Ishikawa (cell line): ENCODE data around the gene OBSCN.

Experiments
- CEBPB ChIP-seq: IDR thresholded peaks from 2 replicates; pipeline ENCODE4 v1.6.1; 2012
- CREB1 ChIP-seq: IDR thresholded peaks from 2 replicates; pipeline ENCODE4 v1.6.1; 2012; ENCODE audit warnings: low read depth
- EGR1 ChIP-seq: IDR thresholded peaks from 2 replicates; pipeline ENCODE4 v1.6.1; 2012
- EP300 ChIP-seq: IDR thresholded peaks from 2 replicates; pipeline ENCODE4 v1.6.1; 2012; ENCODE audit warnings: borderline replicate concordance
- FOXM1 ChIP-seq: IDR thresholded peaks from 2 replicates; pipeline ENCODE4 v1.6.1; 2012; ENCODE audit warnings: low read depth, borderline replicate concordance
- NFIC ChIP-seq: IDR thresholded peaks from 2 replicates; pipeline ENCODE4 v1.6.1; 2012
- RAD21 ChIP-seq: IDR thresholded peaks from 2 replicates; pipeline ENCODE4 v1.6.1; 2012; ENCODE audit warnings: low read depth
- TAF1 ChIP-seq: IDR thresholded peaks from 2 replicates; pipeline ENCODE4 v1.6.1; 2012; ENCODE audit warnings: low read depth, mild to moderate bottlenecking
- TCF12 ChIP-seq: IDR thresholded peaks from 2 replicates; pipeline ENCODE4 v1.6.1; 2012; ENCODE audit warnings: low read depth
- TEAD4 ChIP-seq: IDR thresholded peaks from 2 replicates; pipeline ENCODE4 v1.6.1; 2012
- YY1 ChIP-seq: IDR thresholded peaks from 2 replicates; pipeline ENCODE4 v1.6.1; 2012; ENCODE audit warnings: low read depth
- ZBTB7A ChIP-seq: IDR thresholded peaks from 2 replicates; pipeline ENCODE4 v1.6.1; 2012; ENCODE audit warnings: low read depth
- TF ChIP-seq, protein P1 (sequence below): IDR thresholded peaks from 2 replicates; pipeline ENCODE4 v1.6.1; 2012
- TF ChIP-seq, protein P2 (sequence below): IDR thresholded peaks from 2 replicates; pipeline ENCODE4 v1.6.1; 2012
- TF ChIP-seq, protein P3 (sequence below): IDR thresholded peaks from 2 replicates; pipeline ENCODE4 v1.6.1; 2012; ENCODE audit warnings: low read depth, mild to moderate bottlenecking

The OBSCN gene

DNA sequence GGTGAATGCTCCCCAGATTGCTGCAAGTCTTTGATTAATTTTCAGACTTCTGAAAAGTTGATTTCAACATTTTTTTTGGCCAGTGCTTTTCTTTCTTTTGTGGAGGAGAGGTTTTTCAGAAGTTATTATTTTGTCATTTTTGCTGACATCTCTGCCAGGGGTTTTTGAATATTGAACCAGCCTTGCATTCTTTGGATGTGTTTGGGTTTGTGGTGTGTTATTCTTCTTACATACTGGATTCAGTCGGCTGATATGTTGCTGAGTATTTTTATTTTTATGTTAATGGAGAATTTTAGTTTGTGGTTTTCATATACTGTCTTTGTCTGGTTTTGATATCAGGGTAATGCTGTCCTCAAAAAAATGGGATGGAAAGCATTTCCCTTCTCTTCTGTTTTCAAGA is 25.3 kb downstream of the OBSCN start:
- TF ChIP-seq, protein P1, sequence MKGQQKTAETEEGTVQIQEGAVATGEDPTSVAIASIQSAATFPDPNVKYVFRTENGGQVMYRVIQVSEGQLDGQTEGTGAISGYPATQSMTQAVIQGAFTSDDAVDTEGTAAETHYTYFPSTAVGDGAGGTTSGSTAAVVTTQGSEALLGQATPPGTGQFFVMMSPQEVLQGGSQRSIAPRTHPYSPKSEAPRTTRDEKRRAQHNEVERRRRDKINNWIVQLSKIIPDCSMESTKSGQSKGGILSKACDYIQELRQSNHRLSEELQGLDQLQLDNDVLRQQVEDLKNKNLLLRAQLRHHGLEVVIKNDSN = no peak
- no peak for TF ChIP-seq TCF12
- no peak for TF ChIP-seq EGR1
- TF ChIP-seq, protein P2, sequence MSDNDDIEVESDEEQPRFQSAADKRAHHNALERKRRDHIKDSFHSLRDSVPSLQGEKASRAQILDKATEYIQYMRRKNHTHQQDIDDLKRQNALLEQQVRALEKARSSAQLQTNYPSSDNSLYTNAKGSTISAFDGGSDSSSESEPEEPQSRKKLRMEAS = no peak
- no peak for TF ChIP-seq FOXM1
- TF ChIP-seq CEBPB = no peak
- no peak for TF ChIP-seq EP300
- no peak for TF ChIP-seq NFIC
- no peak for TF ChIP-seq TEAD4

DNA sequence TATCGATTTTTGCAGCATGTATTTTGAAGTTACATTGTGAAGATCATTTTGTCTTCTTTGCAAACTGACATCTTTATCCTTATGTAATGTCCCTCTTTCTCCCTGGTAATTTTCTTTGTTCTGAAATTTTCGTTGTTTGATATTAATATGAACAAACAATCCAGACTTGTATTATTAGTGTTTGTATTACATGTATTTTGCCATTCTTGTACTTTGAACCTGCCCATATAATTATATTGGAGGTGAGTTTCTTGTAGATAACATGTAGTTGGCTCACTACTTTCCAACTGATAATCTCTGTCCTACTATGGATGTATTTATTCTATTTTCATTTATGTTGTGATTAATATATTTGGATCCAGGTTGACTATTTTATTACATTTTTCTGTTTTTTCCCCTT is 27.1 kb downstream of the OBSCN start:
- TF ChIP-seq YY1 (no peak), TAF1 (no peak), CEBPB (no peak), FOXM1 (no peak), ZBTB7A (no peak), CREB1 (no peak), RAD21 (no peak), NFIC (no peak), EGR1 (no peak), EP300 (no peak), TEAD4 (no peak), TCF12 (no peak)
- TF ChIP-seq, protein P3, sequence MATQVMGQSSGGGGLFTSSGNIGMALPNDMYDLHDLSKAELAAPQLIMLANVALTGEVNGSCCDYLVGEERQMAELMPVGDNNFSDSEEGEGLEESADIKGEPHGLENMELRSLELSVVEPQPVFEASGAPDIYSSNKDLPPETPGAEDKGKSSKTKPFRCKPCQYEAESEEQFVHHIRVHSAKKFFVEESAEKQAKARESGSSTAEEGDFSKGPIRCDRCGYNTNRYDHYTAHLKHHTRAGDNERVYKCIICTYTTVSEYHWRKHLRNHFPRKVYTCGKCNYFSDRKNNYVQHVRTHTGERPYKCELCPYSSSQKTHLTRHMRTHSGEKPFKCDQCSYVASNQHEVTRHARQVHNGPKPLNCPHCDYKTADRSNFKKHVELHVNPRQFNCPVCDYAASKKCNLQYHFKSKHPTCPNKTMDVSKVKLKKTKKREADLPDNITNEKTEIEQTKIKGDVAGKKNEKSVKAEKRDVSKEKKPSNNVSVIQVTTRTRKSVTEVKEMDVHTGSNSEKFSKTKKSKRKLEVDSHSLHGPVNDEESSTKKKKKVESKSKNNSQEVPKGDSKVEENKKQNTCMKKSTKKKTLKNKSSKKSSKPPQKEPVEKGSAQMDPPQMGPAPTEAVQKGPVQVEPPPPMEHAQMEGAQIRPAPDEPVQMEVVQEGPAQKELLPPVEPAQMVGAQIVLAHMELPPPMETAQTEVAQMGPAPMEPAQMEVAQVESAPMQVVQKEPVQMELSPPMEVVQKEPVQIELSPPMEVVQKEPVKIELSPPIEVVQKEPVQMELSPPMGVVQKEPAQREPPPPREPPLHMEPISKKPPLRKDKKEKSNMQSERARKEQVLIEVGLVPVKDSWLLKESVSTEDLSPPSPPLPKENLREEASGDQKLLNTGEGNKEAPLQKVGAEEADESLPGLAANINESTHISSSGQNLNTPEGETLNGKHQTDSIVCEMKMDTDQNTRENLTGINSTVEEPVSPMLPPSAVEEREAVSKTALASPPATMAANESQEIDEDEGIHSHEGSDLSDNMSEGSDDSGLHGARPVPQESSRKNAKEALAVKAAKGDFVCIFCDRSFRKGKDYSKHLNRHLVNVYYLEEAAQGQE = no peak
- TF ChIP-seq, protein P2 = no peak
- TF ChIP-seq, protein P1 = no peak

DNA sequence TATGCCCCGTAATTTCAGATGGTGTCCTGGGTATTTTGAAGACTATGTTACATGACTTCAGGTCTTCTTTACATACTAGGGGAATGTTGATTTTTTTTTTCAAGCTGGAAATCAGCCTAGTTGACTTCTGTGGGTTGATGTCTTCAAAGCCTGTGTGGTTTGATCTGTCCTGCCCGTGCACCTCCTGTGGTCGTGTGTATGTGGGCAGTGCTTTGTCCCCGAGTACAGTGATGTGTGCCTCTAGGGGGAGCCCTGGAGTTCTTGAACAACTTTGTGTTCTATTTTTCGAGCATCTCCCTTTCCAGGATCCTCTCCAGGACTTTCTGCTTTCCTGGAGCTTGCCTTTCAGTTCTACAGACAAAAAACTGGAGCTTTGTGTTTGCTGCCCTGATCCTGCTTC is 28.9 kb downstream of the OBSCN start:
- TF ChIP-seq TAF1 (no peak), ZBTB7A (no peak), RAD21 (peak; percentile 24; the same call in 1 of the 2 replicates)

DNA sequence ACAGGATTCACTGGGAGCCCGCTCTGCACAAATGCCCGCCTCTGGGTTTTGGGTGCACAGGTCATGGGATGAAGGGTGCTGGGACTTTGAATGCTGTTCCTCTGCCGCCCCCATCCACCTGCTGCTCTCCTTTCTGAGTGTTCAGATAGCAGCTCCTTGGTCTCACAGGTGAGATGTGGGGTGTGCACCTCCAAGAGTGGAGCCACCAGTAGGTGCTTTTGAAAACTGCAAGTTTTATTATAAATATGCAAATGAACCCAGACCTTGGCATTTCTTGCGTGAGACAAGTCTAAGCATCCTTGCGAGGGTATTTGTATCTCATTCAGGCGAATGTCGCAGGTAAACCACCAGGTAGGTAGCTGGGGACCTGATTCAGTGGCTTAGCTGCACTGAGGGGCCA is 30.2 kb downstream of the OBSCN start:
- no peak for TF ChIP-seq RAD21
- TF ChIP-seq CEBPB = no peak
- TF ChIP-seq, protein P2 = no peak
- no peak for TF ChIP-seq ZBTB7A
- no peak for TF ChIP-seq FOXM1
- no peak for TF ChIP-seq EP300
- no peak for TF ChIP-seq NFIC
- TF ChIP-seq YY1 = no peak
- no peak for TF ChIP-seq TAF1
- no peak for TF ChIP-seq TCF12
- no peak for TF ChIP-seq CREB1
- no peak for TF ChIP-seq TEAD4
- TF ChIP-seq, protein P3 = no peak
- no peak for TF ChIP-seq EGR1
- TF ChIP-seq, protein P1 = no peak

DNA sequence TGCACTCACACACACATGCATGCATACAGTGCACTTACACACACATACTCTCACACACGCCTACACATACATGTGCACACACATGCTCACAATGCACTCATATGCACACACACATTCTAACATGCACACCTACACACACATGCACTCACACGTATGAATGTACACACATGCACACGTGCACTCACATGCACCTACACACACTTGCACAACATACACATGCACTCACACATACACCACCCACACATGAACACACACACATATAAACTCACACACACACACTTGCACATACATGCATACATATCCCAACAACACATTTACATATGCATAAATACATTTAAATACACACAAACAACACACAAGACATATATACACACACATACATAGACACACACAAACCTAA is 30.6 kb downstream of the OBSCN start:
- TF ChIP-seq ZBTB7A (no peak), EP300 (no peak), TCF12 (no peak)

DNA sequence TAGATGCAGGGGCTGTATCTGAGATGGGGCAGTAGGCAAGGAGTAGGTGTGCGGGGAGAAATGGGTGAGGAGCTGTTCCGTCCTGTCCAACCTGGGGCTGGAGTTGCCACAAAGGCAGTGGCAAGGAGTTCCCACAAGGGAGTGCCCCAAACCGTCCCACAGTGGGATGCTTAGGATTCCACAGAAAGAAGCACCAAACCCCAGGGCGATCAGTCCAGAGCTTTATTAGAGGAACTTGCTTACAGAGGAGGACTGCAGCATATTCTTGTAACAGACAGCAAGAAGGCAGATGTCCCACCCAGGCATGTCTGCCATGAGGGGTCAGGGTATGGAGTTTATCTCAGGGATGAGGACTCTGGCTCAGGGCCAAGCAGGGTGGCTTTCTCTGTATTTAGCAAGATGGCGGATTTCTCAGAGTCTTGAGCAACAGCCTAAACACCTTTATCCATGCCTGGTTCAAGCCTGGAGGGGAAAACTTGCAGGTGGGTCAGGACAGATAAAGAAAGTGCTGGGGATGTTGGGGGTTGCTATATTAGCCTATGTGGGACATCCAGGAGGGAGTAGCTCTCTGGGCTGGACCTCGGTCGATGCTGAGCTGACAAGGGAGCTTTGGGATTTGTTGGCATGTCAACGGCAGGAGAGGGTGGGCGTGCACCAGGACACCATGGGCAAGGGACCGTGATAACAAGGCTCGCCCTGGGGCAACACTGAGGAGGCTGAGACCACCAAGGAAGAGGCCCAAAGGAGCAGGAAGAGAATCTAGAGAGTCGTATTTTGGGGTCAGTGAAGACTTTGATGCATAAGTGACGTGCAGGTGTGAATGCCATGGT is 32.8 kb downstream of the OBSCN start:
- no peak for TF ChIP-seq CREB1
- TF ChIP-seq TCF12 = no peak
- no peak for TF ChIP-seq FOXM1
